Kidney epithelial cell (primary cell): ENCODE measurements around the gene FAM83F. TPM values are rescaled to one million over a fixed set of nuclear protein-coding genes. Genes with fewer than 3 reads are reported as not detected.

ENCODE experiments used
- DNase-seq: peaks from one replicate; pipeline ENCODE4 v3.0.0-alpha.2; 2010; ENCODE audit warnings: low read depth
- H3K27me3 ChIP-seq: 2 replicates; pipeline ENCODE4 v1.6.0; 2011; ENCODE audit warnings: low read length; ENCODE audit not compliant: control insufficient read depth, insufficient read depth
- H3K36me3 ChIP-seq: 2 replicates; pipeline ENCODE4 v1.5.1; 2011; ENCODE audit warnings: low read length; ENCODE audit not compliant: control insufficient read depth, insufficient read depth
- H3K4me3 ChIP-seq: 2 replicates; pipeline ENCODE4 v1.5.1; 2011; ENCODE audit warnings: low read depth, mild to moderate bottlenecking, control low read depth, low read length
- CTCF ChIP-seq: IDR thresholded peaks from 2 replicates; pipeline ENCODE4 v1.5.1; 2011; ENCODE audit warnings: mild to moderate bottlenecking, moderate library complexity, low read length, control low read depth, inconsistent platforms; ENCODE audit not compliant: insufficient read depth, poor library complexity, severe bottlenecking
- total RNA-seq: library from RNA; depleted of rRNA; stranded (reverse); fragments of >200 nt; gene quantifications from 2 replicates; pipeline ENCODE4 v1.2.3, GENCODE V29; 2015

The FAM83F gene
- total RNA-seq, 1 donor from 2014 or later = 6.9 TPM

GRCh38 chr22:39973656-39974055 lies 21.1 kb upstream of the FAM83F start:
- TF ChIP-seq CTCF = no peak
- H3K27me3 ChIP-seq = peaks cover 20% of the 10 kb centered on the region
- H3K36me3 ChIP-seq = no peaks in the 10 kb centered on the region
- H3K4me3 ChIP-seq = no peak overlapping the region
- no peak for DNase-seq

GRCh38 chr22:39974065-39974464 lies 20.7 kb upstream of the FAM83F start:
- TF ChIP-seq CTCF = no peak
- H3K36me3 ChIP-seq = no peaks in the 10 kb centered on the region
- peaks cover 20% of the 10 kb centered on the region for H3K27me3 ChIP-seq
- H3K4me3 ChIP-seq = no peak overlapping the region
- no peak for DNase-seq

- Histone ChIP-seq H3K36me3 (no peaks in the 10 kb centered on the region), H3K4me3 (no peak overlapping the region), H3K27me3 (peaks cover 14% of the 10 kb centered on the region)
- no peak for DNase-seq
- TF ChIP-seq CTCF = no peak
Observed at GRCh38 chr22:39979048-39979447, 15.7 kb upstream of the FAM83F start.

GRCh38 chr22:39979458-39979857 lies 15.3 kb upstream of the FAM83F start:
- Histone ChIP-seq H3K36me3 (no peaks in the 10 kb centered on the region), H3K4me3 (no peak overlapping the region), H3K27me3 (peaks cover 14% of the 10 kb centered on the region)
- no peak for DNase-seq
- no peak for TF ChIP-seq CTCF

- no peak for DNase-seq
- Histone ChIP-seq H3K4me3 (no peak overlapping the region), H3K27me3 (peaks cover 11% of the 10 kb centered on the region), H3K36me3 (no peaks in the 10 kb centered on the region)
- no peak for TF ChIP-seq CTCF
Observed at GRCh38 chr22:39980596-39980995, 14.2 kb upstream of the FAM83F start.

- no peaks in the 10 kb centered on the region for H3K36me3 ChIP-seq
- H3K27me3 ChIP-seq = peaks cover 7% of the 10 kb centered on the region
- DNase-seq = no peak
- H3K4me3 ChIP-seq = no peak overlapping the region
- no peak for TF ChIP-seq CTCF
Observed at GRCh38 chr22:39983346-39983745, 11.4 kb upstream of the FAM83F start.
